ENCODE results near the gene GFPT1. TPM values are rescaled to one million over a fixed set of nuclear protein-coding genes. Genes with fewer than 3 reads are reported as not detected.

Gene GFPT1
- polyA plus RNA-seq, 3 donors, result 3.6 to 4.5 (median 3.7) TPM

- H3K9me3 ChIP-seq (replicated peaks in 1 of 2; ENCODE audit: control insufficient read depth in 1 of 2, insufficient read depth in 1 of 2, low read length in 2 of 2), result no peaks in the 10 kb centered on the region
- intact Hi-C loops (cut with micrococcal nuclease), result no loop called here
- no peaks in the 10 kb centered on the region for H4K20me1 ChIP-seq (ENCODE audit: insufficient read depth, low read length)
- H2AFZ ChIP-seq (ENCODE audit: insufficient read depth, low read depth, low read length, poor library complexity, severe bottlenecking), result no peak overlapping the region
- H3K4me3 ChIP-seq (replicated peaks in 1 of 3; ENCODE audit: low read depth in 2 of 3, low read length in 3 of 3), result no peak overlapping the region
- H3K4me1 Mint-ChIP-seq, result peaks cover 8% of the 10 kb centered on the region
- peaks cover 84 to 98% of the 10 kb centered on the region in 2 donors for H3K36me3 ChIP-seq (replicated peaks in 1 of 2; ENCODE audit: control insufficient read depth in 1 of 2, insufficient read depth in 2 of 2, low read length in 2 of 2)
- no peak for TF ChIP-seq CTCF (IDR thresholded peaks at IDR 0.05)
- H3K27ac Mint-ChIP-seq, result peak overlapping the region in 5 of 7 donors; percentile 15 to 83 (median 30)
- no peak overlapping the region for H3K4me2 ChIP-seq (replicated peaks; ENCODE audit: extremely low read depth, low read length, poor library complexity, severe bottlenecking)
- no peaks in the 10 kb centered on the region for H3K79me2 ChIP-seq (ENCODE audit: insufficient read depth, low read length)
- no peak overlapping the region for H3K9ac ChIP-seq (ENCODE audit: insufficient read depth, low read length, poor library complexity, severe bottlenecking)
- H3K9me3 Mint-ChIP-seq, result no peaks in the 10 kb centered on the region
- H3K27me3 ChIP-seq (ENCODE audit: control insufficient read depth in 2 of 2, insufficient read depth in 2 of 2, low read length in 2 of 2), result no peaks in the 10 kb centered on the region
- peaks cover 83 to 85% of the 10 kb centered on the region in 2 donors for H3K36me3 Mint-ChIP-seq
- H3K27ac ChIP-seq (ENCODE audit: low read depth in 1 of 2, low read length in 2 of 2), result peak overlapping the region in 1 of 2 donors; percentile 65
- H3K27me3 Mint-ChIP-seq (ENCODE audit: low read depth in 3 of 3), result no peaks in the 10 kb centered on the region
- no peak overlapping the region for H3K4me3 Mint-ChIP-seq
- H3K4me1 ChIP-seq (ENCODE audit: control insufficient read depth in 1 of 2, insufficient read depth in 2 of 2, low read length in 2 of 2), result peaks cover 8 to 11% of the 10 kb centered on the region in 2 donors
- peak; percentile 2 to 19 (median 12) for DNase-seq
Observed at GRCh38 chr2:69345434-69345833, 41.6 kb downstream of the GFPT1 start.

- Mint-ChIP-seq H3K4me3 (no peak overlapping the region), H3K36me3 (peaks cover 81 to 87% of the 10 kb centered on the region in 2 donors), H3K4me1 (peaks cover 8% of the 10 kb centered on the region), H3K9me3 (no peaks in the 10 kb centered on the region), H3K27me3 (ENCODE audit: low read depth in 3 of 3) (no peaks in the 10 kb centered on the region), H3K27ac (peak overlapping the region in 2 of 7 donors; percentile 12 to 69)
- Histone ChIP-seq H3K79me2 (ENCODE audit: insufficient read depth, low read length) (no peaks in the 10 kb centered on the region), H3K4me3 (replicated peaks in 1 of 3; ENCODE audit: low read depth in 2 of 3, low read length in 3 of 3) (no peak overlapping the region), H3K4me2 (replicated peaks; ENCODE audit: extremely low read depth, low read length, poor library complexity, severe bottlenecking) (no peak overlapping the region), H3K9ac (ENCODE audit: insufficient read depth, low read length, poor library complexity, severe bottlenecking) (no peak overlapping the region), H3K27ac (ENCODE audit: low read depth in 1 of 2, low read length in 2 of 2) (no peak overlapping the region), H3K36me3 (replicated peaks in 1 of 2; ENCODE audit: control insufficient read depth in 1 of 2, insufficient read depth in 2 of 2, low read length in 2 of 2) (peaks cover 83 to 99% of the 10 kb centered on the region in 2 donors), H4K20me1 (ENCODE audit: insufficient read depth, low read length) (no peaks in the 10 kb centered on the region), H3K27me3 (ENCODE audit: control insufficient read depth in 2 of 2, insufficient read depth in 2 of 2, low read length in 2 of 2) (no peaks in the 10 kb centered on the region), H2AFZ (ENCODE audit: insufficient read depth, low read depth, low read length, poor library complexity, severe bottlenecking) (no peak overlapping the region), H3K9me3 (replicated peaks in 1 of 2; ENCODE audit: control insufficient read depth in 1 of 2, insufficient read depth in 1 of 2, low read length in 2 of 2) (no peaks in the 10 kb centered on the region), H3K4me1 (ENCODE audit: control insufficient read depth in 1 of 2, insufficient read depth in 2 of 2, low read length in 2 of 2) (peaks cover 8 to 11% of the 10 kb centered on the region in 2 donors)
- TF ChIP-seq CTCF (IDR thresholded peaks at IDR 0.05), result no peak
- intact Hi-C loops (cut with micrococcal nuclease), result no loop called here
- DNase-seq, result no peak
Observed at GRCh38 chr2:69344305-69344704, 42.7 kb downstream of the GFPT1 start.
